Prostate gland (tissue), 2 donors: ENCODE data around the gene GNA12.

Experiments used
- POLR2A ChIP-seq: fragments of 450-650 bp; IDR thresholded peaks from one replicate; pipeline ENCODE4 v1.6.1; 2016; ENCODE audit warnings: antibody characterized with exemption, mild to moderate bottlenecking
- POLR2AphosphoS5 ChIP-seq: sonication (generic); formaldehyde crosslinking; IDR thresholded peaks from one replicate; pipeline ENCODE4 v1.6.1; 2017; ENCODE audit warnings: antibody characterized with exemption
- TF ChIP-seq, protein P1 (sequence below), 4 experiments: fragments of 200-600 bp in 2 of 4; fragments of 450-650 bp in 2 of 4; sonication (generic) in 2 of 4; IDR thresholded peaks; 1 replicate in 3 of 4; 2 replicates in 1 of 4; pipeline ENCODE4 v1.5.1; 2016 to 2019; ENCODE audit warnings: antibody characterized with exemption in 4 of 4, mild to moderate bottlenecking in 2 of 4, moderate library complexity in 2 of 4

DNA sequence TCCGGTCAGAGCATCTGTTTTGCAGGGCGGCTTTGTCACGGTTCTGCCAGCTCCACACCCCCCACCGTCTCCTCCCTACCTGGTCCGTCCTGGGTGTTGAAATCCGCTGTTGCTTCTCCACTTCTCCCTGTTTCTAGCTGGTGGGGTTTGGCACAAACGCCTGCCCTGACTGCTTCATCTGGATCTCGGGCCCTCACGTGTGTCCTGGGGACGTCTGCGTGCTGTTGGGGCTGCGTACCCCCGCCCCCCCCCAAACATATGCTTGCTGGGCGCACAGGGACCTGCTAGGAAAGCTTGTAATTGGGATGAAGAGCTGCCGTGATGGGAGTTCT is 144.9 kb downstream of the GNA12 start:
- TF ChIP-seq, protein P1, sequence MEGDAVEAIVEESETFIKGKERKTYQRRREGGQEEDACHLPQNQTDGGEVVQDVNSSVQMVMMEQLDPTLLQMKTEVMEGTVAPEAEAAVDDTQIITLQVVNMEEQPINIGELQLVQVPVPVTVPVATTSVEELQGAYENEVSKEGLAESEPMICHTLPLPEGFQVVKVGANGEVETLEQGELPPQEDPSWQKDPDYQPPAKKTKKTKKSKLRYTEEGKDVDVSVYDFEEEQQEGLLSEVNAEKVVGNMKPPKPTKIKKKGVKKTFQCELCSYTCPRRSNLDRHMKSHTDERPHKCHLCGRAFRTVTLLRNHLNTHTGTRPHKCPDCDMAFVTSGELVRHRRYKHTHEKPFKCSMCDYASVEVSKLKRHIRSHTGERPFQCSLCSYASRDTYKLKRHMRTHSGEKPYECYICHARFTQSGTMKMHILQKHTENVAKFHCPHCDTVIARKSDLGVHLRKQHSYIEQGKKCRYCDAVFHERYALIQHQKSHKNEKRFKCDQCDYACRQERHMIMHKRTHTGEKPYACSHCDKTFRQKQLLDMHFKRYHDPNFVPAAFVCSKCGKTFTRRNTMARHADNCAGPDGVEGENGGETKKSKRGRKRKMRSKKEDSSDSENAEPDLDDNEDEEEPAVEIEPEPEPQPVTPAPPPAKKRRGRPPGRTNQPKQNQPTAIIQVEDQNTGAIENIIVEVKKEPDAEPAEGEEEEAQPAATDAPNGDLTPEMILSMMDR (IDR thresholded peaks at IDR 0.05), result no peak
- TF ChIP-seq POLR2AphosphoS5, result no peak
- no peak for TF ChIP-seq POLR2A
